Naive thymus-derived CD4-positive, alpha-beta T cell (primary cell): ENCODE measurements around the gene SCN2B. TPM values are rescaled to one million over a fixed set of nuclear protein-coding genes. Genes with fewer than 3 reads are reported as not detected.

Source experiments
- ATAC-seq: fragments of 150-1000 bp; cut with Tn5 transposase; 2 replicates; pipeline ENCODE4 v1.10.0; 2021; ENCODE audit warnings: mild to moderate bottlenecking, moderate library complexity
- CTCF ChIA-PET: fragments of 350-600 bp; sonication (Branson Sonifier 250); formaldehyde crosslinking; loops from one replicate; lab custom pipeline; 2021; ENCODE audit warnings: antibody characterized with exemption; lab: Charles Lee
- POLR2A ChIA-PET: fragments of 350-600 bp; sonication (Branson Sonifier 250); formaldehyde crosslinking; loops from one replicate; lab custom pipeline; 2021; ENCODE audit warnings: antibody characterized with exemption, inconsistent platforms; lab: Charles Lee
- DNase-seq, 9 donors: peaks; one replicate each; pipeline versions ENCODE4 v3.0.0 to v3.0.0-alpha.2; 2020 to 2022; ENCODE audit warnings: mixed read lengths in 1 of 9
- H3K27ac ChIP-seq: one replicate; pipeline ENCODE4 v1.7.0; 2013; ENCODE audit warnings: mild to moderate bottlenecking, low read depth, low read length, moderate library complexity
- H3K27me3 ChIP-seq, 2 donors: one replicate each; pipeline ENCODE4 v1.7.0; 2013; ENCODE audit warnings: low read length in 2 of 2, mild to moderate bottlenecking in 2 of 2, moderate library complexity in 2 of 2; ENCODE audit not compliant: control insufficient read depth in 2 of 2, insufficient read depth in 2 of 2
- H3K36me3 ChIP-seq, 3 experiments: 1 replicate in 2 of 3; 2 replicates in 1 of 3; pipeline ENCODE4 v1.7.0; 2013; ENCODE audit warnings: low read length in 3 of 3, mild to moderate bottlenecking in 3 of 3, moderate library complexity in 1 of 3; ENCODE audit not compliant: insufficient read depth in 3 of 3, control insufficient read depth in 2 of 3
- H3K4me1 ChIP-seq, 2 donors: one replicate each; pipeline ENCODE4 v1.7.0; 2013; ENCODE audit warnings: low read length in 2 of 2, mild to moderate bottlenecking in 2 of 2, moderate library complexity in 1 of 2; ENCODE audit not compliant: control insufficient read depth in 2 of 2, insufficient read depth in 2 of 2
- H3K4me3 ChIP-seq: 2 replicates; pipeline ENCODE4 v1.7.0; 2013; ENCODE audit warnings: mild to moderate bottlenecking, low read length
- H3K9me3 ChIP-seq, 3 experiments: 1 replicate in 2 of 3; 2 replicates in 1 of 3; pipeline ENCODE4 v1.7.0; 2013; ENCODE audit warnings: low read length in 3 of 3; ENCODE audit not compliant: control insufficient read depth in 2 of 3
- H3K27ac Mint-ChIP-seq, 9 donors: one replicate each; pipeline ENCODE4 v1.8.0; 2020 to 2022; ENCODE audit warnings: mixed read lengths in 9 of 9, mild to moderate bottlenecking in 8 of 9, moderate library complexity in 5 of 9, inconsistent platforms in 2 of 9
- H3K27me3 Mint-ChIP-seq, 5 donors: one replicate each; pipeline ENCODE4 v1.8.0; 2021 to 2022; ENCODE audit warnings: mixed read lengths in 5 of 5, mild to moderate bottlenecking in 1 of 5
- H3K36me3 Mint-ChIP-seq, 5 donors: one replicate each; pipeline ENCODE4 v1.8.0; 2020 to 2022; ENCODE audit warnings: mixed read lengths in 5 of 5, mild to moderate bottlenecking in 3 of 5, inconsistent platforms in 1 of 5
- H3K4me1 Mint-ChIP-seq, 7 donors: one replicate each; pipeline ENCODE4 v1.8.0; 2020 to 2022; ENCODE audit warnings: mixed read lengths in 7 of 7, mild to moderate bottlenecking in 3 of 7, inconsistent platforms in 1 of 7
- H3K4me3 Mint-ChIP-seq, 10 donors: one replicate each; pipeline ENCODE4 v1.8.0; 2020 to 2022; ENCODE audit warnings: mild to moderate bottlenecking in 10 of 10, mixed read lengths in 10 of 10, moderate library complexity in 6 of 10, inconsistent platforms in 2 of 10
- H3K9me3 Mint-ChIP-seq, 11 donors: one replicate each; pipeline ENCODE4 v1.8.0; 2020 to 2022; ENCODE audit warnings: mixed read lengths in 11 of 11, mild to moderate bottlenecking in 4 of 11, inconsistent platforms in 1 of 11, moderate library complexity in 1 of 11
- intact Hi-C, 2 donors: fragments of 100-400 bp; cut with micrococcal nuclease; formaldehyde crosslinking; loops; one replicate each; pipeline ENCODE4 v1.15.1; 2023
- polyA plus RNA-seq, 2 donors: library from polyadenylated mRNA; unstranded; fragments of 300-500 nt; fragmentation: Illumina TruSeq; gene quantifications; one replicate each; pipeline ENCODE4 v1.2.3, GENCODE V29; 2021
- total RNA-seq, 6 experiments: library from RNA in 5 of 6; stranded (reverse) in 5 of 6; gene quantifications; 1 replicate in 5 of 6; 2 replicates in 1 of 6; pipeline ENCODE4 v1.2.3 and lab custom pipeline; 2021 to 2026

The SCN2B gene
- total and polyA plus RNA-seq, 7 experiments from 2014 or later: not detected

- DNase-seq (peak in 1 of 9 donors; percentile 28), ATAC-seq (peak; percentile 69)
- Histone ChIP-seq H3K4me1 (peaks cover 0 to 3% of the 10 kb centered on the region in 2 donors), H3K27ac (no peak overlapping the region), H3K36me3 (no peaks in the 10 kb centered on the region), H3K4me3 (no peak overlapping the region), H3K9me3 (no peaks in the 10 kb centered on the region), H3K27me3 (peaks cover 6 to 11% of the 10 kb centered on the region in 2 donors)
- Mint-ChIP-seq H3K4me3 (no peak overlapping the region), H3K27me3 (peaks cover 54 to 82% (median 62%) of the 10 kb centered on the region in 5 donors), H3K9me3 (no peaks in the 10 kb centered on the region), H3K4me1 (peaks cover 6 to 18% (median 12%) of the 10 kb centered on the region in 7 donors), H3K27ac (no peak overlapping the region), H3K36me3 (no peaks in the 10 kb centered on the region)
- ChIA-PET POLR2A (interaction anchor here (0.5 to 0.7 kb wide), 2 partner anchors 18 to 229 kb away, joined by 3 read pairs; no protein-coding TSS in a partner anchor), CTCF (interaction anchor here (1.4 to 3.5 kb wide), 2 partner anchors 12 to 15 kb away, joined by 8 to 13 read pairs; no protein-coding TSS in a partner anchor)
- intact Hi-C loops: no loop called here
These were observed 19.8 kb downstream of the SCN2B start for GRCh38 chr11:118156531-118157185.

GRCh38 chr11:118155776-118156530, 20.5 kb downstream of the SCN2B start:
- Histone ChIP-seq H3K27ac (no peak overlapping the region), H3K36me3 (no peaks in the 10 kb centered on the region), H3K27me3 (peaks cover 6 to 16% of the 10 kb centered on the region in 2 donors), H3K4me1 (peaks cover 0 to 3% of the 10 kb centered on the region in 2 donors), H3K9me3 (no peaks in the 10 kb centered on the region), H3K4me3 (no peak overlapping the region)
- no peaks in the 10 kb centered on the region for H3K9me3 Mint-ChIP-seq
- CTCF ChIA-PET: interaction anchor here (1.0 to 3.5 kb wide), 4 partner anchors 12 to 353 kb away, joined by 3 to 13 read pairs (median 6); no protein-coding TSS in a partner anchor
- no peak overlapping the region for H3K4me3 Mint-ChIP-seq
- POLR2A ChIA-PET: interaction anchor here (0.5 to 0.7 kb wide), 2 partner anchors 19 to 252 kb away, joined by 3 read pairs; no protein-coding TSS in a partner anchor
- intact Hi-C loops: no loop called here
- no peak overlapping the region for H3K27ac Mint-ChIP-seq
- peaks cover 62 to 86% (median 67%) of the 10 kb centered on the region in 5 donors for H3K27me3 Mint-ChIP-seq
- H3K36me3 Mint-ChIP-seq: no peaks in the 10 kb centered on the region
- DNase-seq: no peak
- ATAC-seq: no peak
- peaks cover 6 to 18% (median 12%) of the 10 kb centered on the region in 7 donors for H3K4me1 Mint-ChIP-seq

- H3K36me3 Mint-ChIP-seq: no peaks in the 10 kb centered on the region
- POLR2A ChIA-PET: no interaction called here
- Histone ChIP-seq H3K36me3 (no peaks in the 10 kb centered on the region), H3K4me3 (no peak overlapping the region), H3K9me3 (no peaks in the 10 kb centered on the region), H3K27me3 (peaks cover 6 to 16% of the 10 kb centered on the region in 2 donors), H3K4me1 (peaks cover 0 to 3% of the 10 kb centered on the region in 2 donors), H3K27ac (no peak overlapping the region)
- no peaks in the 10 kb centered on the region for H3K9me3 Mint-ChIP-seq
- DNase-seq (no peak), ATAC-seq (no peak)
- intact Hi-C loops: no loop called here
- peak overlapping the region in 1 of 10 donors; percentile 19 for H3K4me3 Mint-ChIP-seq
- no peak overlapping the region for H3K27ac Mint-ChIP-seq
- H3K27me3 Mint-ChIP-seq: peaks cover 62 to 98% (median 73%) of the 10 kb centered on the region in 5 donors
- peaks cover 6 to 18% (median 12%) of the 10 kb centered on the region in 7 donors for H3K4me1 Mint-ChIP-seq
- CTCF ChIA-PET: interaction anchor here (1.0 to 3.5 kb wide), 3 partner anchors 10 to 354 kb away, joined by 3 to 13 read pairs (median 3); no protein-coding TSS in a partner anchor
These were observed 21.8 kb downstream of the SCN2B start for GRCh38 chr11:118154641-118155040.

GRCh38 chr11:118153976-118154375, 22.5 kb downstream of the SCN2B start:
- no peaks in the 10 kb centered on the region for H3K36me3 Mint-ChIP-seq
- CTCF ChIA-PET: no interaction called here
- Histone ChIP-seq H3K36me3 (no peaks in the 10 kb centered on the region), H3K27me3 (peaks cover 6 to 16% of the 10 kb centered on the region in 2 donors), H3K4me1 (peaks cover 0 to 3% of the 10 kb centered on the region in 2 donors), H3K9me3 (no peaks in the 10 kb centered on the region), H3K4me3 (no peak overlapping the region), H3K27ac (no peak overlapping the region)
- ATAC-seq: no peak
- POLR2A ChIA-PET: no interaction called here
- intact Hi-C loops: no loop called here
- no peak overlapping the region for H3K27ac Mint-ChIP-seq
- H3K27me3 Mint-ChIP-seq: peaks cover 57 to 94% (median 66%) of the 10 kb centered on the region in 5 donors
- peaks cover 6 to 18% (median 12%) of the 10 kb centered on the region in 7 donors for H3K4me1 Mint-ChIP-seq
- H3K9me3 Mint-ChIP-seq: no peaks in the 10 kb centered on the region
- H3K4me3 Mint-ChIP-seq: peak overlapping the region; percentile 24 to 80 (median 61)
- no peak for DNase-seq

GRCh38 chr11:118153516-118153915, 22.9 kb downstream of the SCN2B start:
- Mint-ChIP-seq H3K4me3 (peak overlapping the region; percentile 24 to 80 (median 61)), H3K27ac (no peak overlapping the region), H3K9me3 (no peaks in the 10 kb centered on the region), H3K36me3 (no peaks in the 10 kb centered on the region), H3K27me3 (peaks cover 57 to 94% (median 66%) of the 10 kb centered on the region in 5 donors), H3K4me1 (peaks cover 6 to 18% (median 12%) of the 10 kb centered on the region in 7 donors)
- POLR2A ChIA-PET: no interaction called here
- CTCF ChIA-PET: no interaction called here
- Histone ChIP-seq H3K36me3 (no peaks in the 10 kb centered on the region), H3K4me3 (no peak overlapping the region), H3K9me3 (no peaks in the 10 kb centered on the region), H3K27ac (no peak overlapping the region), H3K4me1 (peaks cover 0 to 3% of the 10 kb centered on the region in 2 donors), H3K27me3 (peaks cover 6 to 16% of the 10 kb centered on the region in 2 donors)
- no peak for DNase-seq
- no peak for ATAC-seq
- intact Hi-C loops: no loop called here

GRCh38 chr11:118152552-118153471, 23.6 kb downstream of the SCN2B start, which contains the start of gene SCN4B:
Gene SCN4B, minus strand, starts transcription at chr11:118152823. Its CDS starts 150 bp downstream, at chr11:118152673.
- Histone ChIP-seq H3K4me3 (peak within 1 kb of the TSS; percentile 52), H3K9me3 (no peaks in the 10 kb centered on the region), H3K27me3 (peaks cover 6 to 16% of the 10 kb centered on the region in 2 donors), H3K36me3 (no peaks in the 10 kb centered on the region), H3K27ac (no peak within 1 kb of the TSS), H3K4me1 (peaks cover 0 to 3% of the 10 kb centered on the region in 2 donors)
- Mint-ChIP-seq H3K36me3 (no peaks in the 10 kb centered on the region), H3K4me3 (peak within 1 kb of the TSS; percentile 43 to 80 (median 64)), H3K4me1 (peaks cover 6 to 18% (median 11%) of the 10 kb centered on the region in 7 donors), H3K27ac (no peak within 1 kb of the TSS), H3K27me3 (peaks cover 52 to 94% (median 59%) of the 10 kb centered on the region in 5 donors), H3K9me3 (no peaks in the 10 kb centered on the region)
- DNase-seq (peak in 2 of 9 donors; percentile 12 to 44), ATAC-seq (peak; percentile 58)
- ChIA-PET POLR2A (no interaction called here), CTCF (no interaction called here)
- intact Hi-C loops: no loop called here
